IMR-90 (cell line): Measurements from ENCODE around the gene NMNAT3. TPM values are rescaled to one million over a fixed set of nuclear protein-coding genes. Genes with fewer than 3 reads are reported as not detected.

Experiments used
- ATAC-seq: fragments of 200-7000 bp; cut with Tn5 transposase; 2 replicates; pipeline ENCODE4 v1.9.1; 2020; ENCODE audit warnings: low read depth, mild to moderate bottlenecking, moderate library complexity
- BruUV-seq: library from RNA; stranded (reverse); fragments of 400-500 nt; replicated peaks from 2 replicates; lab custom pipeline; 2021; lab: Mats Ljungman, UMichigan
- CTCF ChIA-PET: fragments of 300-600 bp; formaldehyde crosslinking; extraction: SDS; loops from one replicate; lab custom pipeline; 2021; ENCODE audit warnings: antibody characterized with exemption; lab: Yijun Ruan, JAX
- POLR2A ChIA-PET: fragments of 300-600 bp; sonication (Branson Sonifier 250); formaldehyde crosslinking; loops from one replicate; lab custom pipeline; 2022; ENCODE audit warnings: antibody characterized with exemption; ENCODE audit not compliant: unreplicated experiment; lab: Charles Lee
- DNase-seq: peaks from one replicate; pipeline ENCODE4 v3.0.0; 2013
- H2AFZ ChIP-seq: replicated peaks from 2 replicates; pipeline ENCODE3; 2013; ENCODE audit warnings: low read length, mild to moderate bottlenecking; ENCODE audit not compliant: poor library complexity
- H2AK5ac ChIP-seq: 2 replicates; pipeline ENCODE4 v1.6.1; 2013; ENCODE audit warnings: low read depth, low read length, inconsistent platforms
- H2AK9ac ChIP-seq: replicated peaks from 2 replicates; pipeline ENCODE3; 2013; ENCODE audit warnings: mild to moderate bottlenecking, low read depth, low read length, moderate library complexity; ENCODE audit not compliant: poor library complexity
- H2BK120ac ChIP-seq: 2 replicates; pipeline ENCODE4 v1.6.1; 2013; ENCODE audit warnings: low read depth, low read length, inconsistent platforms
- H2BK15ac ChIP-seq: 3 replicates; pipeline ENCODE4 v1.6.1; 2013; ENCODE audit warnings: low read depth, low read length, inconsistent platforms
- H2BK20ac ChIP-seq: 2 replicates; pipeline ENCODE4 v1.6.1; 2013; ENCODE audit warnings: low read depth, mild to moderate bottlenecking, inconsistent platforms, low read length, moderate library complexity
- H2BK5ac ChIP-seq: 2 replicates; pipeline ENCODE4 v1.6.1; 2013; ENCODE audit warnings: mild to moderate bottlenecking, low read depth, low read length, inconsistent platforms; ENCODE audit not compliant: poor library complexity, severe bottlenecking
- H3K14ac ChIP-seq: replicated peaks from 2 replicates; pipeline ENCODE4 v1.6.1; 2013; ENCODE audit warnings: low read depth, low read length, inconsistent platforms
- H3K18ac ChIP-seq: 2 replicates; pipeline ENCODE4 v1.6.1; 2013; ENCODE audit warnings: low read depth, low read length, control low read depth
- H3K23ac ChIP-seq: 2 replicates; pipeline ENCODE4 v1.6.1; 2013; ENCODE audit warnings: low read depth, low read length, inconsistent platforms
- H3K27ac ChIP-seq: 2 replicates; pipeline ENCODE4 v1.5.1; 2013; ENCODE audit warnings: mild to moderate bottlenecking, control low read depth, low read length; ENCODE audit not compliant: insufficient read depth
- H3K27me3 ChIP-seq: 2 replicates; pipeline ENCODE4 v1.6.1; 2013; ENCODE audit warnings: low read length; ENCODE audit not compliant: control insufficient read depth, insufficient read depth
- H3K36me3 ChIP-seq: 2 replicates; pipeline ENCODE4 v1.6.1; 2013; ENCODE audit warnings: low read length, mixed read lengths; ENCODE audit not compliant: control insufficient read depth, insufficient read depth
- H3K4ac ChIP-seq: 2 replicates; pipeline ENCODE4 v1.6.1; 2013; ENCODE audit warnings: low read depth, low read length, inconsistent platforms
- H3K4me1 ChIP-seq: 2 replicates; pipeline ENCODE4 v1.6.1; 2013; ENCODE audit warnings: low read length, mixed read lengths; ENCODE audit not compliant: control insufficient read depth, insufficient read depth
- H3K4me2 ChIP-seq: 2 replicates; pipeline ENCODE4 v1.6.1; 2013; ENCODE audit warnings: low read depth, mild to moderate bottlenecking, control low read depth, low read length, moderate library complexity
- H3K4me3 ChIP-seq: 2 replicates; pipeline ENCODE4 v1.5.1; 2013; ENCODE audit warnings: low read depth, mild to moderate bottlenecking, control low read depth, low read length, moderate library complexity; ENCODE audit not compliant: insufficient read depth
- H3K56ac ChIP-seq: 2 replicates; pipeline ENCODE4 v1.6.1; 2013; ENCODE audit warnings: low read length, inconsistent platforms; ENCODE audit not compliant: insufficient read depth; ENCODE audit errors: extremely low read depth
- H3K79me1 ChIP-seq, 2 experiments: 2 replicates each; pipeline ENCODE4 v1.6.1; 2013; ENCODE audit warnings: low read length in 2 of 2, inconsistent platforms in 1 of 2, low read depth in 1 of 2
- H3K9ac ChIP-seq: 2 replicates; pipeline ENCODE4 v1.6.1; 2013; ENCODE audit warnings: low read depth, low read length, control low read depth
- H3K9me1 ChIP-seq: 2 replicates; pipeline ENCODE4 v1.6.1; 2013; ENCODE audit warnings: low read length, inconsistent platforms; ENCODE audit not compliant: insufficient read depth
- H3K9me3 ChIP-seq: 2 replicates; pipeline ENCODE4 v1.6.1; 2013; ENCODE audit warnings: low read length; ENCODE audit not compliant: control insufficient read depth, insufficient read depth
- H4K20me1 ChIP-seq: 2 replicates; pipeline ENCODE4 v1.6.1; 2013; ENCODE audit warnings: low read length, inconsistent platforms; ENCODE audit not compliant: insufficient read depth
- H4K5ac ChIP-seq: 2 replicates; pipeline ENCODE4 v1.6.1; 2013; ENCODE audit warnings: mild to moderate bottlenecking, low read depth, low read length, control low read depth
- H4K8ac ChIP-seq, 2 experiments: 2 replicates each; pipeline ENCODE4 v1.6.1; 2013; ENCODE audit warnings: low read depth in 2 of 2, low read length in 2 of 2, control low read depth in 1 of 2, inconsistent platforms in 1 of 2
- H4K91ac ChIP-seq: 2 replicates; pipeline ENCODE4 v1.6.1; 2013; ENCODE audit warnings: low read depth, low read length, inconsistent platforms; ENCODE audit not compliant: insufficient read depth
- BHLHE40 ChIP-seq: fragments of 150-350 bp; IDR thresholded peaks from 2 replicates; pipeline ENCODE4 v1.6.1; 2016; ENCODE audit warnings: mild to moderate bottlenecking, low read depth, low read length
- CHD1 ChIP-seq: IDR thresholded peaks from 2 replicates; pipeline ENCODE4 v1.6.1; 2012; ENCODE audit warnings: low read depth, low read length, improper control_type of control experiment
- FOS ChIP-seq: fragments of 150-350 bp; IDR thresholded peaks from 2 replicates; pipeline ENCODE4 v1.6.1; 2016; ENCODE audit warnings: low read depth, low read length
- MAFK ChIP-seq: IDR thresholded peaks from 2 replicates; pipeline ENCODE4 v1.6.1; 2012; ENCODE audit warnings: low read depth, low read length, improper control_type of control experiment
- MAZ ChIP-seq: IDR thresholded peaks from 2 replicates; pipeline ENCODE4 v1.6.1; 2012; ENCODE audit warnings: low read depth, mild to moderate bottlenecking, low read length, improper control_type of control experiment, moderate library complexity, borderline replicate concordance
- MXI1 ChIP-seq: IDR thresholded peaks from 2 replicates; pipeline ENCODE4 v1.6.1; 2012; ENCODE audit warnings: low read depth, mild to moderate bottlenecking, low read length, moderate library complexity, borderline replicate concordance
- NFE2L2 ChIP-seq: fragments of 150-350 bp; IDR thresholded peaks from 2 replicates; pipeline ENCODE4 v1.6.1; 2016; ENCODE audit warnings: low read depth, mild to moderate bottlenecking, low read length
- POLR2A ChIP-seq: IDR thresholded peaks from 2 replicates; pipeline ENCODE4 v1.6.1; 2012; ENCODE audit warnings: mild to moderate bottlenecking, low read depth, low read length
- RAD21 ChIP-seq: IDR thresholded peaks from 2 replicates; pipeline ENCODE4 v1.6.1; 2012; ENCODE audit warnings: low read length, improper control_type of control experiment
- RCOR1 ChIP-seq: IDR thresholded peaks from 2 replicates; pipeline ENCODE4 v1.6.1; 2012; ENCODE audit warnings: mild to moderate bottlenecking, low read length, improper control_type of control experiment; ENCODE audit not compliant: insufficient replicate concordance
- RFX5 ChIP-seq: IDR thresholded peaks from 2 replicates; pipeline ENCODE4 v1.8.0; 2012; ENCODE audit warnings: low read depth, mild to moderate bottlenecking, low read length, moderate library complexity
- SMC3 ChIP-seq: fragments of 150-350 bp; IDR thresholded peaks from 2 replicates; pipeline ENCODE4 v1.6.1; 2016; ENCODE audit warnings: low read depth, mild to moderate bottlenecking, antibody characterized with exemption, low read length, moderate library complexity
- dilution Hi-C: fragments of 300-500 bp; cut with HindIII; formaldehyde crosslinking; loops from one replicate; pipeline ENCODE4 v1.14.3; 2018; ENCODE audit warnings: low sequenced_read_pairs; ENCODE audit not compliant: unreplicated experiment
- in situ Hi-C: fragments of 300-500 bp; cut with MboI; formaldehyde crosslinking; loops from 3 replicates; pipeline ENCODE4 v1.14.3; 2019; ENCODE audit warnings: low sequenced_read_pairs, inconsistent platforms, mixed read lengths
- intact Hi-C: fragments of 100-400 bp; cut with micrococcal nuclease; formaldehyde crosslinking; loops from 2 replicates; pipeline ENCODE4 v1.10.0; 2022
- polyA plus RNA-seq, 3 experiments: library from polyadenylated mRNA; depleted of rRNA; stranded (reverse); fragments of >200 nt; gene quantifications; 2 replicates each; pipeline ENCODE4 v1.2.3, GENCODE V29; 2012; ENCODE audit warnings: low replicate concordance in 1 of 3
- total RNA-seq: library from RNA; depleted of rRNA; stranded (reverse); fragments of >200 nt; gene quantifications from 2 replicates; pipeline ENCODE4 v1.2.3, GENCODE V29; 2012
- TF ChIP-seq, protein P1 (sequence below): fragments of 150-350 bp; IDR thresholded peaks from 2 replicates; pipeline ENCODE4 v1.6.1; 2016; ENCODE audit warnings: low read depth, mild to moderate bottlenecking, low read length, moderate library complexity, borderline replicate concordance
- TF ChIP-seq, protein P2 (sequence below): fragments of 150-350 bp; IDR thresholded peaks from 2 replicates; pipeline ENCODE4 v1.6.1; 2017; ENCODE audit warnings: mild to moderate bottlenecking, antibody characterized with exemption, low read length, low read depth

Gene NMNAT3
- total and polyA plus RNA-seq, 2 of the 4 experiments (the other 2 are of a cell fraction), result 0.12 to 0.36 TPM

DNA sequence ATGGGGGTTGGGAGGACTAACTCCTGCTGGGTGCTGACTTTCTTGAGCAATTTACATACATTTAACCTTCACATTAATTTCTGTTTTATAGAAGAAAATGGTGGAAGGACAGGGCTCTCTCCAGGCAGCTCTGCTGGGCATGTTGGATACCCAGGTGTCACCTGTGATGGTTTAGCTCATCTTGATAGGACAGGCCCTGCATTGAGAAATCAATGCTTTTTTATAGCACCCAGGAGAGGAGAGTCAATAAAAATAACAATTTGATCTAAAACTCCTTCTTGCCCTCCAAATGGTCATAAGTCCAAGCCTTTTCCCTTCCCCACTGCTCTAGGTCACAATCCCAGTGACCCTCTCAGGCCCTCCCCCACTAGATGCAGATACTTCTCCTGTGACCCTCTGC, 90.0 kb downstream of the NMNAT3 start:
- no peak overlapping the region for H4K5ac ChIP-seq
- POLR2A ChIA-PET, result no interaction called here
- H3K23ac ChIP-seq, result no peak overlapping the region
- no peaks in the 10 kb centered on the region for H3K27me3 ChIP-seq
- no peak overlapping the region for H3K56ac ChIP-seq
- H3K18ac ChIP-seq, result no peak overlapping the region
- no peak overlapping the region for H2BK5ac ChIP-seq
- no peak overlapping the region for H2BK15ac ChIP-seq
- H2BK120ac ChIP-seq, result no peak overlapping the region
- H3K9ac ChIP-seq, result no peak overlapping the region
- H3K4me1 ChIP-seq, result no peaks in the 10 kb centered on the region
- ATAC-seq (no peak), DNase-seq (no peak)
- H2AFZ ChIP-seq, result no peak overlapping the region
- H3K9me1 ChIP-seq, result no peaks in the 10 kb centered on the region
- H3K4me3 ChIP-seq, result no peak overlapping the region
- H3K36me3 ChIP-seq, result no peaks in the 10 kb centered on the region
- H3K4ac ChIP-seq, result no peak overlapping the region
- H3K9me3 ChIP-seq, result no peaks in the 10 kb centered on the region
- no peak overlapping the region for H3K27ac ChIP-seq
- no peak overlapping the region for H4K91ac ChIP-seq
- H4K8ac ChIP-seq, result no peak overlapping the region
- dilution Hi-C loops (no loop called here), intact Hi-C loops (loop anchor here (10.0 kb wide), 1 partner anchor 1277 kb away; no protein-coding TSS in a partner anchor), in situ Hi-C loops (no loop called here)
- H2AK5ac ChIP-seq, result no peak overlapping the region
- CTCF ChIA-PET, result no interaction called here
- no peaks in the 10 kb centered on the region for H3K79me1 ChIP-seq
- TF ChIP-seq MXI1 (no peak), POLR2A (no peak), RFX5 (no peak), RCOR1 (no peak), MAFK (no peak), RAD21 (no peak), FOS (no peak), BHLHE40 (no peak), NFE2L2 (no peak), CHD1 (no peak), MAZ (no peak), SMC3 (no peak)
- TF ChIP-seq, protein P1, sequence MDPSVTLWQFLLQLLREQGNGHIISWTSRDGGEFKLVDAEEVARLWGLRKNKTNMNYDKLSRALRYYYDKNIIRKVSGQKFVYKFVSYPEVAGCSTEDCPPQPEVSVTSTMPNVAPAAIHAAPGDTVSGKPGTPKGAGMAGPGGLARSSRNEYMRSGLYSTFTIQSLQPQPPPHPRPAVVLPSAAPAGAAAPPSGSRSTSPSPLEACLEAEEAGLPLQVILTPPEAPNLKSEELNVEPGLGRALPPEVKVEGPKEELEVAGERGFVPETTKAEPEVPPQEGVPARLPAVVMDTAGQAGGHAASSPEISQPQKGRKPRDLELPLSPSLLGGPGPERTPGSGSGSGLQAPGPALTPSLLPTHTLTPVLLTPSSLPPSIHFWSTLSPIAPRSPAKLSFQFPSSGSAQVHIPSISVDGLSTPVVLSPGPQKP, result no peak
- TF ChIP-seq, protein P2, sequence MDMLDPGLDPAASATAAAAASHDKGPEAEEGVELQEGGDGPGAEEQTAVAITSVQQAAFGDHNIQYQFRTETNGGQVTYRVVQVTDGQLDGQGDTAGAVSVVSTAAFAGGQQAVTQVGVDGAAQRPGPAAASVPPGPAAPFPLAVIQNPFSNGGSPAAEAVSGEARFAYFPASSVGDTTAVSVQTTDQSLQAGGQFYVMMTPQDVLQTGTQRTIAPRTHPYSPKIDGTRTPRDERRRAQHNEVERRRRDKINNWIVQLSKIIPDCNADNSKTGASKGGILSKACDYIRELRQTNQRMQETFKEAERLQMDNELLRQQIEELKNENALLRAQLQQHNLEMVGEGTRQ, result no peak
- no TSS peak for BruUV-seq
- no peak overlapping the region for H3K4me2 ChIP-seq
- no peak overlapping the region for H2BK20ac ChIP-seq
- no peaks in the 10 kb centered on the region for H4K20me1 ChIP-seq
- H3K14ac ChIP-seq, result no peak overlapping the region
- no peak overlapping the region for H2AK9ac ChIP-seq
